Caco-2 (cell line): ENCODE measurements around the gene ODAD2. TPM values are rescaled to one million over a fixed set of nuclear protein-coding genes. Genes with fewer than 3 reads are reported as not detected.
"Not testable (repeated sequence)": the region's sequence is repeated elsewhere in the genome, so short reads cannot be mapped to it uniquely, and the experiment has no call there.

ENCODE experiments used
- BruUV-seq: library from RNA; stranded (reverse); fragments of 400-500 nt; replicated peaks from 2 replicates; lab custom pipeline; 2021; lab: Mats Ljungman, UMichigan
- CTCF ChIA-PET: fragments of 300-600 bp; sonication (Branson Sonifier 250); formaldehyde crosslinking; loops from one replicate; lab custom pipeline; 2022; ENCODE audit warnings: antibody characterized with exemption; lab: Charles Lee
- POLR2A ChIA-PET: fragments of 300-600 bp; sonication (Branson Sonifier 250); formaldehyde crosslinking; loops from one replicate; lab custom pipeline; 2022; ENCODE audit warnings: antibody characterized with exemption; lab: Charles Lee
- DNase-seq, 2 experiments: peaks; one replicate each; pipeline versions ENCODE4 v3.0.0 to v3.0.0-alpha.2; 2020 to 2022
- H3K27me3 ChIP-seq: replicated peaks from 2 replicates; pipeline ENCODE4 v1.6.0; 2011; ENCODE audit warnings: low read length; ENCODE audit not compliant: control insufficient read depth, insufficient read depth
- H3K36me3 ChIP-seq: 2 replicates; pipeline ENCODE4 v1.5.1; 2011; ENCODE audit warnings: low read length; ENCODE audit not compliant: control insufficient read depth, insufficient read depth
- H3K4me1 ChIP-seq: fragments of 250-450 bp; sonication (Bioruptor Pico); 2 replicates; pipeline ENCODE4 v1.5.1; 2020; ENCODE audit warnings: mild to moderate bottlenecking
- H3K4me3 ChIP-seq: 2 replicates; pipeline ENCODE4 v1.5.1; 2011; ENCODE audit warnings: low read depth, mild to moderate bottlenecking, control low read depth, low read length
- H3K9me3 ChIP-seq: fragments of 250-450 bp; sonication (Bioruptor Pico); 2 replicates; pipeline ENCODE4 v1.5.1; 2020; ENCODE audit warnings: mild to moderate bottlenecking, moderate library complexity
- H3K27ac Mint-ChIP-seq: one replicate; pipeline ENCODE4 v1.8.0; 2022; ENCODE audit warnings: mixed read lengths; ENCODE audit not compliant: unreplicated experiment
- H3K27me3 Mint-ChIP-seq: one replicate; pipeline ENCODE4 v1.8.0; 2022; ENCODE audit warnings: mixed read lengths; ENCODE audit not compliant: insufficient read depth, unreplicated experiment
- H3K36me3 Mint-ChIP-seq: one replicate; pipeline ENCODE4 v1.8.0; 2022; ENCODE audit warnings: mild to moderate bottlenecking, mixed read lengths; ENCODE audit not compliant: insufficient read depth, unreplicated experiment
- H3K4me1 Mint-ChIP-seq: one replicate; pipeline ENCODE4 v1.8.0; 2022; ENCODE audit warnings: low read depth, mixed read lengths; ENCODE audit not compliant: unreplicated experiment
- H3K4me3 Mint-ChIP-seq: one replicate; pipeline ENCODE4 v1.8.0; 2022; ENCODE audit warnings: mild to moderate bottlenecking, moderate library complexity, mixed read lengths; ENCODE audit not compliant: unreplicated experiment
- H3K9me3 Mint-ChIP-seq: one replicate; pipeline ENCODE4 v1.8.0; 2022; ENCODE audit warnings: mixed read lengths; ENCODE audit not compliant: unreplicated experiment
- CTCF ChIP-seq, 2 experiments: fragments of 200-600 bp in 1 of 2; IDR thresholded peaks; 1 replicate in 1 of 2; 2 replicates in 1 of 2; pipeline versions ENCODE4 v1.5.1 to v1.8.0; 2011 to 2022; ENCODE audit warnings: antibody characterized with exemption in 1 of 2, control low read depth in 1 of 2, inconsistent platforms in 1 of 2, low read depth in 1 of 2, low read length in 1 of 2, mild to moderate bottlenecking in 1 of 2, moderate library complexity in 1 of 2; ENCODE audit not compliant: insufficient read depth in 1 of 2, severe bottlenecking in 1 of 2, unreplicated experiment in 1 of 2
- intact Hi-C: fragments of 100-400 bp; cut with micrococcal nuclease; formaldehyde crosslinking; loops from one replicate; pipeline ENCODE4 v1.10.0; 2022; ENCODE audit not compliant: unreplicated experiment
- total RNA-seq: library from RNA; stranded (reverse); gene quantifications from 2 replicates; pipeline ENCODE4 v1.2.3, GENCODE V29; 2022

ODAD2 gene
- total RNA-seq, 1 experiment from 2014 or later, result not detected

- H3K27ac Mint-ChIP-seq, result no peak overlapping the region
- peaks cover 8% of the 10 kb centered on the region for H3K36me3 Mint-ChIP-seq
- peaks cover 34% of the 10 kb centered on the region for H3K27me3 Mint-ChIP-seq
- intact Hi-C loops, result no loop called here
- Histone ChIP-seq H3K4me3 (peak overlapping the region; percentile 42), H3K9me3 (no peaks in the 10 kb centered on the region), H3K36me3 (no peaks in the 10 kb centered on the region), H3K27me3 (no peaks in the 10 kb centered on the region), H3K4me1 (no peaks in the 10 kb centered on the region)
- peak overlapping the region; percentile 83 for H3K4me3 Mint-ChIP-seq
- no peak for TF ChIP-seq CTCF (IDR thresholded peaks at IDR 0.05; ENCODE audit: insufficient read depth in 1 of 2, low read depth in 1 of 2, low read length in 1 of 2, severe bottlenecking in 1 of 2, unreplicated experiment in 1 of 2)
- peaks cover 9% of the 10 kb centered on the region for H3K9me3 Mint-ChIP-seq
- DNase-seq, result peak in 1 of 2 experiments; percentile 17
- BruUV-seq, result no TSS peak
- ChIA-PET CTCF (no interaction called here), POLR2A (no interaction called here)
- H3K4me1 Mint-ChIP-seq, result peaks cover 9% of the 10 kb centered on the region
These were observed 513 bp downstream of the ODAD2 start for GRCh38 chr10:27998178-27998953.

- Mint-ChIP-seq H3K4me1 (peaks cover 9% of the 10 kb centered on the region), H3K36me3 (peaks cover 8% of the 10 kb centered on the region), H3K27ac (no peak overlapping the region), H3K9me3 (peaks cover 7% of the 10 kb centered on the region), H3K4me3 (peak overlapping the region; percentile 83), H3K27me3 (peaks cover 30% of the 10 kb centered on the region)
- Histone ChIP-seq H3K27me3 (no peaks in the 10 kb centered on the region), H3K4me1 (no peaks in the 10 kb centered on the region), H3K36me3 (no peaks in the 10 kb centered on the region), H3K9me3 (no peaks in the 10 kb centered on the region), H3K4me3 (no peak overlapping the region)
- intact Hi-C loops, result no loop called here
- ChIA-PET CTCF (no interaction called here), POLR2A (no interaction called here)
- BruUV-seq, result no TSS peak
- TF ChIP-seq CTCF (IDR thresholded peaks at IDR 0.05; ENCODE audit: insufficient read depth in 1 of 2, low read depth in 1 of 2, low read length in 1 of 2, severe bottlenecking in 1 of 2, unreplicated experiment in 1 of 2), result no peak
- no peak for DNase-seq
These were observed 1.1 kb downstream of the ODAD2 start for GRCh38 chr10:27997865-27998177.

- Mint-ChIP-seq H3K4me1 (peaks cover 9% of the 10 kb centered on the region), H3K36me3 (peaks cover 8% of the 10 kb centered on the region), H3K27ac (no peak overlapping the region), H3K4me3 (no peak overlapping the region), H3K9me3 (no peaks in the 10 kb centered on the region), H3K27me3 (peaks cover 27% of the 10 kb centered on the region)
- Histone ChIP-seq H3K4me3 (no peak overlapping the region), H3K4me1 (no peaks in the 10 kb centered on the region), H3K36me3 (no peaks in the 10 kb centered on the region), H3K27me3 (no peaks in the 10 kb centered on the region), H3K9me3 (no peaks in the 10 kb centered on the region)
- TF ChIP-seq CTCF (IDR thresholded peaks at IDR 0.05; ENCODE audit: insufficient read depth in 1 of 2, low read depth in 1 of 2, low read length in 1 of 2, severe bottlenecking in 1 of 2, unreplicated experiment in 1 of 2), result no peak
- no peak for DNase-seq
- ChIA-PET POLR2A (no interaction called here), CTCF (no interaction called here)
- intact Hi-C loops, result no loop called here
- BruUV-seq, result no TSS peak
These were observed 3.6 kb downstream of the ODAD2 start for GRCh38 chr10:27995311-27995710.

- H3K36me3 ChIP-seq, H3K4me1 ChIP-seq, POLR2A ChIA-PET, intact Hi-C loops, H3K27me3 ChIP-seq, H3K4me1 Mint-ChIP-seq, H3K4me3 Mint-ChIP-seq, H3K9me3 ChIP-seq, H3K27me3 Mint-ChIP-seq, DNase-seq, CTCF ChIA-PET, H3K36me3 Mint-ChIP-seq, H3K9me3 Mint-ChIP-seq, H3K4me3 ChIP-seq, H3K27ac Mint-ChIP-seq, BruUV-seq: not testable (repeated sequence)
These were observed 9.5 kb downstream of the ODAD2 start for GRCh38 chr10:27989357-27989756.
